PC-9 (cell line): ENCODE data around the gene BIRC5. TPM values are rescaled to one million over a fixed set of nuclear protein-coding genes. Genes with fewer than 3 reads are reported as not detected.

Experiments used
- BruUV-seq: library from RNA; stranded (reverse); fragments of 400-500 nt; replicated peaks from 2 replicates; lab custom pipeline; 2021; lab: Mats Ljungman, UMichigan
- CTCF ChIA-PET: fragments of 300-600 bp; sonication (Branson Sonifier 250); formaldehyde crosslinking; loops from one replicate; lab custom pipeline; 2022; ENCODE audit warnings: antibody characterized with exemption; lab: Charles Lee
- POLR2A ChIA-PET: fragments of 300-600 bp; sonication (Branson Sonifier 250); formaldehyde crosslinking; loops from one replicate; lab custom pipeline; 2022; ENCODE audit warnings: antibody characterized with exemption; ENCODE audit not compliant: unreplicated experiment; lab: Charles Lee
- DNase-seq, 2 experiments: peaks; one replicate each; pipeline versions ENCODE4 v3.0.0 to v3.0.0-alpha.2; 2015 to 2022; ENCODE audit warnings: mixed read lengths in 1 of 2
- H2AFZ ChIP-seq: fragments of 200-600 bp; sonication (generic); 2 replicates; pipeline ENCODE4 v1.8.1; 2017; ENCODE audit warnings: antibody characterized with exemption
- H3F3A ChIP-seq: fragments of 200-600 bp; sonication (generic); 2 replicates; pipeline ENCODE4 v1.8.1; 2017; ENCODE audit warnings: antibody characterized with exemption, mild to moderate bottlenecking, low read depth; ENCODE audit not compliant: insufficient read depth
- H3K27ac ChIP-seq: fragments of 200-600 bp; sonication (generic); 2 replicates; pipeline ENCODE4 v1.6.1; 2016; ENCODE audit warnings: mixed run types
- H3K27me3 ChIP-seq: fragments of 200-600 bp; sonication (generic); 2 replicates; pipeline ENCODE4 v1.6.1; 2016; ENCODE audit warnings: low read depth, mixed run types; ENCODE audit not compliant: insufficient read depth
- H3K36me3 ChIP-seq: fragments of 200-600 bp; sonication (generic); 2 replicates; pipeline ENCODE4 v1.6.1; 2016; ENCODE audit warnings: low read depth, mixed run types
- H3K4me1 ChIP-seq: fragments of 200-600 bp; sonication (generic); replicated peaks from 2 replicates; pipeline ENCODE4 v1.6.1; 2016; ENCODE audit warnings: mixed run types; ENCODE audit not compliant: insufficient read depth
- H3K4me2 ChIP-seq: fragments of 200-600 bp; sonication (generic); 2 replicates; pipeline ENCODE4 v1.6.1; 2017; ENCODE audit warnings: mixed run types
- H3K4me3 ChIP-seq: fragments of 200-600 bp; sonication (generic); 2 replicates; pipeline ENCODE4 v1.6.1; 2016; ENCODE audit warnings: mixed run types
- H3K79me2 ChIP-seq: fragments of 200-600 bp; sonication (generic); 2 replicates; pipeline ENCODE4 v1.6.1; 2017; ENCODE audit warnings: low read depth, mixed run types
- H3K9me2 ChIP-seq: fragments of 200-600 bp; sonication (generic); 2 replicates; pipeline ENCODE4 v1.8.1; 2017; ENCODE audit warnings: mild to moderate bottlenecking; ENCODE audit not compliant: insufficient read depth
- H3K9me3 ChIP-seq: fragments of 200-600 bp; sonication (generic); 2 replicates; pipeline ENCODE4 v1.8.1; 2016; ENCODE audit warnings: low read depth; ENCODE audit not compliant: insufficient read depth
- H4K20me1 ChIP-seq: fragments of 200-600 bp; sonication (generic); 2 replicates; pipeline ENCODE4 v1.8.1; 2017; ENCODE audit not compliant: insufficient read depth
- EZH2 ChIP-seq: fragments of 200-600 bp; sonication (generic); IDR thresholded peaks from 2 replicates; pipeline ENCODE4 v1.8.0; 2017; ENCODE audit warnings: antibody characterized with exemption, low read depth
- intact Hi-C: fragments of 100-400 bp; cut with micrococcal nuclease; formaldehyde crosslinking; loops from one replicate; pipeline ENCODE4 v1.10.0; 2022; ENCODE audit not compliant: unreplicated experiment
- total RNA-seq: library from RNA; stranded (reverse); gene quantifications from 2 replicates; pipeline ENCODE4 v1.2.3, GENCODE V29; 2021
- TF ChIP-seq, protein P1 (sequence below): fragments of 200-600 bp; sonication (generic); conservative IDR thresholded peaks from 2 replicates; pipeline ENCODE4 v1.6.1; 2017; ENCODE audit warnings: mixed run types, antibody characterized with exemption, mild to moderate bottlenecking, moderate library complexity

BIRC5 gene
- total RNA-seq, 1 experiment from 2014 or later, result 91.0 TPM

DNA sequence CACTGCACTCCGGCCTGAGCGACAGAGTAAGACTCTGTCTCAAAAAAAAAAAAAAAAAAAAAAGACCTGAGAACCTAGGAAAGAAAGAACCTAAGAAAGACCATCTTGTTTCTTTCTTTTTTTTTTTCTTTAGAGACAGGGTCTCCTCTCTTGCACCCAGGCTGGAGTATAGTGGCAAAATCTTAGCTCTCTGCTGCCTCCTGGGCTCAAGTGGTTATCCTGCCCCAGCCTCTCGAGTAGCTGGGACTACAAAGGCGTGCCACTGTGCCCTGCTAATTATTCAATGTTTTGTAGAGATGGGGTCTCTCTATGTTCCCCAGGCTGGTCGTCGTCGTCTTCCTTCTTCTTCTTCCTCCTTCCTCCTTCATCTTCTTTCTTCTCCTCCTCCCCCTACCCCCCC, 7.8 kb upstream of the BIRC5 start:
- no TSS peak for BruUV-seq

DNA sequence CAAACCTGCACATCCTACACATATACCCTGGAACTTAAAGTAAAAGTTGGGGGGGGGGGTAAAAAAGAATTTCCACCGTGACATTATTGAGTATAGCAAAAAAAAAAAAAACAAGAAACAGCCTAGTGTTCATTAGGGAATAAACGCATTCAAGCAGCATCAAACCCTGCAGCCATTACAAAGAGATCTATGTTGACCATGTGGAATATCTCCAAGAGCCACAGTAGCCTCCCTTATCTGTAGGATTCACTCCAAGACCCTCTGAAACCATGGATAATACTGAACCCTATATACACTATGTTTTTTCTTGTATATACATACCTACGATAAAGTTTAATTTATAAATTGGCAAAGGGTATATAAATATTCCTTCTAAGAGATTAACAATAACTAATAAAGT, 5.6 kb upstream of the BIRC5 start:
- Histone ChIP-seq H3K4me2 (no peak overlapping the region), H3K79me2 (no peaks in the 10 kb centered on the region), H3K27me3 (no peaks in the 10 kb centered on the region), H3K4me3 (no peak overlapping the region), H3K9me2 (no peaks in the 10 kb centered on the region), H3K4me1 (no peaks in the 10 kb centered on the region), H3K9me3 (no peaks in the 10 kb centered on the region), H3F3A (no peaks in the 10 kb centered on the region), H2AFZ (no peak overlapping the region), H3K27ac (no peak overlapping the region), H3K36me3 (no peaks in the 10 kb centered on the region), H4K20me1 (no peaks in the 10 kb centered on the region)
- ChIA-PET POLR2A (no interaction called here), CTCF (no interaction called here)
- BruUV-seq, result no TSS peak
- intact Hi-C loops, result no loop called here
- TF ChIP-seq, protein P1, sequence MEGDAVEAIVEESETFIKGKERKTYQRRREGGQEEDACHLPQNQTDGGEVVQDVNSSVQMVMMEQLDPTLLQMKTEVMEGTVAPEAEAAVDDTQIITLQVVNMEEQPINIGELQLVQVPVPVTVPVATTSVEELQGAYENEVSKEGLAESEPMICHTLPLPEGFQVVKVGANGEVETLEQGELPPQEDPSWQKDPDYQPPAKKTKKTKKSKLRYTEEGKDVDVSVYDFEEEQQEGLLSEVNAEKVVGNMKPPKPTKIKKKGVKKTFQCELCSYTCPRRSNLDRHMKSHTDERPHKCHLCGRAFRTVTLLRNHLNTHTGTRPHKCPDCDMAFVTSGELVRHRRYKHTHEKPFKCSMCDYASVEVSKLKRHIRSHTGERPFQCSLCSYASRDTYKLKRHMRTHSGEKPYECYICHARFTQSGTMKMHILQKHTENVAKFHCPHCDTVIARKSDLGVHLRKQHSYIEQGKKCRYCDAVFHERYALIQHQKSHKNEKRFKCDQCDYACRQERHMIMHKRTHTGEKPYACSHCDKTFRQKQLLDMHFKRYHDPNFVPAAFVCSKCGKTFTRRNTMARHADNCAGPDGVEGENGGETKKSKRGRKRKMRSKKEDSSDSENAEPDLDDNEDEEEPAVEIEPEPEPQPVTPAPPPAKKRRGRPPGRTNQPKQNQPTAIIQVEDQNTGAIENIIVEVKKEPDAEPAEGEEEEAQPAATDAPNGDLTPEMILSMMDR, result no peak
- TF ChIP-seq EZH2, result no peak
- DNase-seq, result no peak

More for the DNA sequence above, 7.8 kb upstream of the BIRC5 start:
- Histone ChIP-seq H3K9me3 (no peaks in the 10 kb centered on the region), H4K20me1 (no peaks in the 10 kb centered on the region), H3K4me2 (no peak overlapping the region), H3K9me2 (no peaks in the 10 kb centered on the region), H3K27me3 (no peaks in the 10 kb centered on the region), H3F3A (no peaks in the 10 kb centered on the region), H3K4me3 (no peak overlapping the region), H3K79me2 (no peaks in the 10 kb centered on the region), H3K36me3 (no peaks in the 10 kb centered on the region), H3K4me1 (no peaks in the 10 kb centered on the region), H2AFZ (no peak overlapping the region), H3K27ac (no peak overlapping the region)
- ChIA-PET CTCF (interaction anchor here (0.7 kb wide), 1 partner anchor 123 kb away, joined by 6 read pairs; no protein-coding TSS in a partner anchor), POLR2A (no interaction called here)
- DNase-seq, result no peak
- intact Hi-C loops, result no loop called here
- TF ChIP-seq EZH2, result no peak
- TF ChIP-seq, protein P1, result no peak

DNA sequence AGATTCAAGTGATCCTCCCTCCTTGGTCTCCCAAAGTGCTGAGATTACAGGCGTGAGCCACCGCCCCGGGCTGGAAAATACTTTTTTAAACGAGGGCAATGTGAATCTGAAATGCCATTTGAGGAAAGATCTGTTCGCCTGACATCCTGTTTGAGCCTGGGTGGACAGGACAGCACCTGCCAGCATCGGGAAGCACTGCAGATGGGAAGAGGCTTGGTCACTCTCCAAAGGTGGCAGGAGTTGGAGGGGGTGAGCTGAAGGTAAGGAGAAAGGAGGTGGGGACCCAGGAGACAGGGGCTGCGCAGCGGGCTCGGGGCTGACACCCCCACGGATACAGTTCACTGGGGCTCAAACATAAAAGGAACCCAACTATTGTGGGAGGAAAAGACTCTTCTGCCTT, 3.9 kb upstream of the BIRC5 start:
- ChIA-PET CTCF (no interaction called here), POLR2A (no interaction called here)
- H3F3A ChIP-seq, result no peaks in the 10 kb centered on the region
- no peak overlapping the region for H3K27ac ChIP-seq
- H3K9me3 ChIP-seq, result no peaks in the 10 kb centered on the region
- no peaks in the 10 kb centered on the region for H4K20me1 ChIP-seq
- intact Hi-C loops, result no loop called here
- no peak overlapping the region for H2AFZ ChIP-seq
- H3K36me3 ChIP-seq, result no peaks in the 10 kb centered on the region
- peaks cover 10% of the 10 kb centered on the region for H3K79me2 ChIP-seq
- 0 out of 2 replicates have a peak, but pooled peaks cover 3% of the 10 kb centered on the region for H3K4me1 ChIP-seq
- no peaks in the 10 kb centered on the region for H3K9me2 ChIP-seq
- no peak overlapping the region for H3K4me3 ChIP-seq
- TF ChIP-seq, protein P1, result no peak
- no peak for TF ChIP-seq EZH2
- no TSS peak for BruUV-seq
- H3K4me2 ChIP-seq, result no peak overlapping the region
- no peaks in the 10 kb centered on the region for H3K27me3 ChIP-seq
- no peak for DNase-seq
